ENCODE results near the gene SLC4A8.

DNA sequence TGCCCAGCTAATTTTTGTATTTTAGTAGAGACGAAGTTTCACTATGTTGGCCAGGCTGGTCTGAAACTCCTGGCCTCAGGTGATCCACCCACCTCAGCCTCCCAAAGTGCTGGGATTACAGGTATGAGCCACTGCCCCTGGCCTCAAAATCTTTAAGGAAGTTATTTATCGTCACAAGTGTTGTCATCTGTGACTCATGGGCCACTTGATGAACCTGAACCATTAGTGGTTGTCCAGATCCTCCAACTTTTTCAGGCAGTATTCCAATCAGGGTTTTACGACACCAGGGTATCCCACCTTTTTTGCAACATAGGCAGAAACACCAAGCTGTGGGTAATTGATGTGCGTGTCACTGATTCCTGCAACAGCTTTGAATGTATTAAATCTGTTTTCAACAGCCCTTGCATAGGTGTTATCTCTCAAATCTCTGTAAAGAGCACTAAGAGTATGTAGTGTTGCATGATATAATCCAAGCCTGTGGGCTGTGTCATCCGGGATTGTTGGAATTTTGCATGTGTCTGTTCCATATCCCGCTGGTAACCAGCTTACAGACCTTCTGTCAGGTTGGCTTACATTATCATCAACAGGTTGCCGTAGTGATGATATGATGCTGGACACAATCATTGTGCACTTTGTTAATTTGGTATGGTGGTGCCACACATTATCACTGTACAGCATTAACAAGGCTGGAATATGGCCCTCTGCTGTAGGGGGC is 87.1 kb downstream of the SLC4A8 start:
- TF ChIP-seq CEBPB (IDR thresholded peaks at IDR 0.05) (no peak), TCF12 (IDR thresholded peaks at IDR 0.05; ENCODE audit: low read depth) (no peak), ZBTB7A (IDR thresholded peaks at IDR 0.05; ENCODE audit: low read depth) (no peak), EP300 (IDR thresholded peaks at IDR 0.05; ENCODE audit: borderline replicate concordance) (no peak), TAF1 (IDR thresholded peaks at IDR 0.05; ENCODE audit: low read depth) (no peak), FOXM1 (IDR thresholded peaks at IDR 0.05; ENCODE audit: borderline replicate concordance, low read depth) (no peak), YY1 (IDR thresholded peaks at IDR 0.05; ENCODE audit: low read depth) (no peak), EGR1 (IDR thresholded peaks at IDR 0.05) (no peak), NFIC (IDR thresholded peaks at IDR 0.05) (no peak), RAD21 (IDR thresholded peaks at IDR 0.05; ENCODE audit: low read depth) (no peak)
- TF ChIP-seq, protein P1, sequence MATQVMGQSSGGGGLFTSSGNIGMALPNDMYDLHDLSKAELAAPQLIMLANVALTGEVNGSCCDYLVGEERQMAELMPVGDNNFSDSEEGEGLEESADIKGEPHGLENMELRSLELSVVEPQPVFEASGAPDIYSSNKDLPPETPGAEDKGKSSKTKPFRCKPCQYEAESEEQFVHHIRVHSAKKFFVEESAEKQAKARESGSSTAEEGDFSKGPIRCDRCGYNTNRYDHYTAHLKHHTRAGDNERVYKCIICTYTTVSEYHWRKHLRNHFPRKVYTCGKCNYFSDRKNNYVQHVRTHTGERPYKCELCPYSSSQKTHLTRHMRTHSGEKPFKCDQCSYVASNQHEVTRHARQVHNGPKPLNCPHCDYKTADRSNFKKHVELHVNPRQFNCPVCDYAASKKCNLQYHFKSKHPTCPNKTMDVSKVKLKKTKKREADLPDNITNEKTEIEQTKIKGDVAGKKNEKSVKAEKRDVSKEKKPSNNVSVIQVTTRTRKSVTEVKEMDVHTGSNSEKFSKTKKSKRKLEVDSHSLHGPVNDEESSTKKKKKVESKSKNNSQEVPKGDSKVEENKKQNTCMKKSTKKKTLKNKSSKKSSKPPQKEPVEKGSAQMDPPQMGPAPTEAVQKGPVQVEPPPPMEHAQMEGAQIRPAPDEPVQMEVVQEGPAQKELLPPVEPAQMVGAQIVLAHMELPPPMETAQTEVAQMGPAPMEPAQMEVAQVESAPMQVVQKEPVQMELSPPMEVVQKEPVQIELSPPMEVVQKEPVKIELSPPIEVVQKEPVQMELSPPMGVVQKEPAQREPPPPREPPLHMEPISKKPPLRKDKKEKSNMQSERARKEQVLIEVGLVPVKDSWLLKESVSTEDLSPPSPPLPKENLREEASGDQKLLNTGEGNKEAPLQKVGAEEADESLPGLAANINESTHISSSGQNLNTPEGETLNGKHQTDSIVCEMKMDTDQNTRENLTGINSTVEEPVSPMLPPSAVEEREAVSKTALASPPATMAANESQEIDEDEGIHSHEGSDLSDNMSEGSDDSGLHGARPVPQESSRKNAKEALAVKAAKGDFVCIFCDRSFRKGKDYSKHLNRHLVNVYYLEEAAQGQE (IDR thresholded peaks at IDR 0.05; ENCODE audit: low read depth): no peak
- TF ChIP-seq, protein P2, sequence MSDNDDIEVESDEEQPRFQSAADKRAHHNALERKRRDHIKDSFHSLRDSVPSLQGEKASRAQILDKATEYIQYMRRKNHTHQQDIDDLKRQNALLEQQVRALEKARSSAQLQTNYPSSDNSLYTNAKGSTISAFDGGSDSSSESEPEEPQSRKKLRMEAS (IDR thresholded peaks at IDR 0.05): no peak
